Measurements from ENCODE around the gene LPGAT1. TPM values are rescaled to one million over a fixed set of nuclear protein-coding genes. Genes with fewer than 3 reads are reported as not detected.
A peak's percentile ranks its signal among the peaks of the same experiment; 100 is the strongest.

LPGAT1 gene
- total and polyA plus RNA-seq, 2 of the 13 experiments (the other 11 are each of a cell fraction or from before 2014, with no cell fraction given) = 12.1 to 48.3 TPM

DNA sequence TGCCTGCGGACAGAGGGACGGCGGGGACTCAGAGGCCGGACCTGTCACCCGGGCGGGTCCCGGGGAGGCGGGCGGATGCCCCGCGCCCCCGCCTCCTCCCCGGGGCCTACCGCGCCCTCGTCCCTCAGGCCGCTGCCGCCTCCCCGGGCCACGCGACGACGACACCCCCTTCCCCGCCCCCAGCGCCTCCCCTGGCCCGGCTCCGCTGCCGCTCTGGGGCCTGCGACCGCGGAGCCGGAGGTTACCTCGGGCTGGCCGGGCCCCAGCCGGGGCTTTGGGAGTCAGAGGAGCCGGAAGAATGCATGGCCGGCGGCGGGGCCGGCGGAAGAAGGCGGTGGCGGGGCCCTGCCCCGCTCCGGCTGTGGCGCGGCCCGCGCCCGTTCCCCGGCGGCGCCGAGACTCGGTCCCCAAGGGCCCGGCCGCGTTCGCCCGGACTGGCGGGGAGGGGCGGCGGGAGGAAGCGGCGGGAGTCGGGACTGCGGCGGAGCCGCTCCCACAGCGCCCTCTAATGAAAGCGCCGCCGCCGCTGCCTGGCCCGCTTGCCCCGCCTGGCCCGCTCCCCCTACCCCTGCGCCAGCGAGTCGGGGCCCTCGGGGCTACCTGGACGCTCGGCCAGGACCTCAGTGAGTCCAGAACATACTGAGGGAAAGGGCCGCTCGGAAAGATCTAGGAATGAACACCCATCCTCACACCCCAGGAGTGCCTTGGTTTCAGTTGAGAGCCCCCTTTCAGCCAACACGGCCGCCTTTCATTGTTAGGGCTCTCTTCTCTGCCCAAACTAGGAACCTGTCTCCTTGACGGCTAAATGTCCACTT, at the start of gene LPGAT1 (continued):
- no peak for TF ChIP-seq KLF9 (CRISPR knock-in tag; IDR thresholded peaks at IDR 0.05; ENCODE audit: low read depth)
- no peak for TF ChIP-seq TCF12 (IDR thresholded peaks at IDR 0.05)
- no peak for TF ChIP-seq TCF12 (CRISPR knock-in tag; IDR thresholded peaks at IDR 0.05)
- no peak for TF ChIP-seq ZNF549 (CRISPR knock-in tag; IDR thresholded peaks at IDR 0.05)
- TF ChIP-seq KLF6 (CRISPR knock-in tag; IDR thresholded peaks at IDR 0.05) = no peak
- no peak for TF ChIP-seq ZNF567 (CRISPR knock-in tag; IDR thresholded peaks at IDR 0.05; ENCODE audit: borderline replicate concordance)
- TF ChIP-seq, protein P1, sequence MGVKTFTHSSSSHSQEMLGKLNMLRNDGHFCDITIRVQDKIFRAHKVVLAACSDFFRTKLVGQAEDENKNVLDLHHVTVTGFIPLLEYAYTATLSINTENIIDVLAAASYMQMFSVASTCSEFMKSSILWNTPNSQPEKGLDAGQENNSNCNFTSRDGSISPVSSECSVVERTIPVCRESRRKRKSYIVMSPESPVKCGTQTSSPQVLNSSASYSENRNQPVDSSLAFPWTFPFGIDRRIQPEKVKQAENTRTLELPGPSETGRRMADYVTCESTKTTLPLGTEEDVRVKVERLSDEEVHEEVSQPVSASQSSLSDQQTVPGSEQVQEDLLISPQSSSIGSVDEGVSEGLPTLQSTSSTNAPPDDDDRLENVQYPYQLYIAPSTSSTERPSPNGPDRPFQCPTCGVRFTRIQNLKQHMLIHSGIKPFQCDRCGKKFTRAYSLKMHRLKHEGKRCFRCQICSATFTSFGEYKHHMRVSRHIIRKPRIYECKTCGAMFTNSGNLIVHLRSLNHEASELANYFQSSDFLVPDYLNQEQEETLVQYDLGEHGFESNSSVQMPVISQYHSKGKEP (CRISPR knock-in tag; IDR thresholded peaks at IDR 0.05) = no peak
- TF ChIP-seq SP140L (CRISPR knock-in tag; IDR thresholded peaks at IDR 0.05; ENCODE audit: borderline replicate concordance) = no peak
- TF ChIP-seq, protein P2, sequence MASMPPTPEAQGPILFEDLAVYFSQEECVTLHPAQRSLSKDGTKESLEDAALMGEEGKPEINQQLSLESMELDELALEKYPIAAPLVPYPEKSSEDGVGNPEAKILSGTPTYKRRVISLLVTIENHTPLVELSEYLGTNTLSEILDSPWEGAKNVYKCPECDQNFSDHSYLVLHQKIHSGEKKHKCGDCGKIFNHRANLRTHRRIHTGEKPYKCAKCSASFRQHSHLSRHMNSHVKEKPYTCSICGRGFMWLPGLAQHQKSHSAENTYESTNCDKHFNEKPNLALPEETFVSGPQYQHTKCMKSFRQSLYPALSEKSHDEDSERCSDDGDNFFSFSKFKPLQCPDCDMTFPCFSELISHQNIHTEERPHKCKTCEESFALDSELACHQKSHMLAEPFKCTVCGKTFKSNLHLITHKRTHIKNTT (CRISPR knock-in tag; IDR thresholded peaks at IDR 0.05) = no peak
- TF ChIP-seq SP4 (CRISPR knock-in tag; IDR thresholded peaks at IDR 0.05) = 0 out of 2 replicates have a peak, but pooled peaks have one; percentile 19
- no peak for TF ChIP-seq ZNF7 (CRISPR knock-in tag; IDR thresholded peaks at IDR 0.05)
- TF ChIP-seq, protein P3, sequence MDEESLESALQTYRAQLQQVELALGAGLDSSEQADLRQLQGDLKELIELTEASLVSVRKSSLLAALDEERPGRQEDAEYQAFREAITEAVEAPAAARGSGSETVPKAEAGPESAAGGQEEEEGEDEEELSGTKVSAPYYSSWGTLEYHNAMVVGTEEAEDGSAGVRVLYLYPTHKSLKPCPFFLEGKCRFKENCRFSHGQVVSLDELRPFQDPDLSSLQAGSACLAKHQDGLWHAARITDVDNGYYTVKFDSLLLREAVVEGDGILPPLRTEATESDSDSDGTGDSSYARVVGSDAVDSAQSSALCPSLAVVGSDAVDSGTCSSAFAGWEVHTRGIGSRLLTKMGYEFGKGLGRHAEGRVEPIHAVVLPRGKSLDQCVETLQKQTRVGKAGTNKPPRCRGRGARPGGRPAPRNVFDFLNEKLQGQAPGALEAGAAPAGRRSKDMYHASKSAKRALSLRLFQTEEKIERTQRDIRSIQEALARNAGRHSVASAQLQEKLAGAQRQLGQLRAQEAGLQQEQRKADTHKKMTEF (CRISPR knock-in tag; IDR thresholded peaks at IDR 0.05) = peak; percentile 49; the same call in 1 of the 2 replicates
- TF ChIP-seq TBL1XR1 (IDR thresholded peaks at IDR 0.05; ENCODE audit: borderline replicate concordance, low read length, partially characterized antibody) = no peak
- TF ChIP-seq MAZ (IDR thresholded peaks at IDR 0.05; ENCODE audit: borderline replicate concordance, low read depth, low read length) = 0 out of 2 replicates have a peak, but pooled peaks have one; percentile 32
- TF ChIP-seq MAZ (CRISPR knock-in tag; IDR thresholded peaks at IDR 0.05; ENCODE audit: low read depth) = peak; percentile 71
- no peak for TF ChIP-seq MAFG (CRISPR knock-in tag; IDR thresholded peaks at IDR 0.05)
- no peak for TF ChIP-seq ZFAT (CRISPR knock-in tag; conservative IDR thresholded peaks at IDR 0.05)
- TF ChIP-seq CCAR2 (optimal IDR thresholded peaks at IDR 0.05; ENCODE audit: low read depth, low read length) = no peak
- no peak for TF ChIP-seq SCMH1 (CRISPR knock-in tag; IDR thresholded peaks at IDR 0.05; ENCODE audit: borderline replicate concordance)
- TF ChIP-seq, protein P4, sequence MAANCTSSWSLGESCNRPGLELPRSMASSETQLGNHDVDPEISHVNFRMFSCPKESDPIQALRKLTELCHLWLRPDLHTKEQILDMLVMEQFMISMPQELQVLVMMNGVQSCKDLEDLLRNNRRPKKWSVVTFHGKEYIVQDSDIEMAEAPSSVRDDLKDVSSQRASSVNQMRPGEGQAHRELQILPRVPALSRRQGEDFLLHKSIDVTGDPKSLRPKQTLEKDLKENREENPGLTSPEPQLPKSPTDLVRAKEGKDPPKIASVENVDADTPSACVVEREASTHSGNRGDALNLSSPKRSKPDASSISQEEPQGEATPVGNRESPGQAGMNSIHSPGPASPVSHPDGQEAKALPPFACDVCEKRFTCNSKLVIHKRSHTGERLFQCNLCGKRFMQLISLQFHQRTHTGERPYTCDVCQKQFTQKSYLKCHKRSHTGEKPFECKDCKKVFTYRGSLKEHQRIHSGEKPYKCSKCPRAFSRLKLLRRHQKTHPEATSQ (CRISPR knock-in tag; IDR thresholded peaks at IDR 0.05; ENCODE audit: borderline replicate concordance) = no peak
- TF ChIP-seq ZNF124 (CRISPR knock-in tag; IDR thresholded peaks at IDR 0.05) = no peak
- TF ChIP-seq, protein P5, sequence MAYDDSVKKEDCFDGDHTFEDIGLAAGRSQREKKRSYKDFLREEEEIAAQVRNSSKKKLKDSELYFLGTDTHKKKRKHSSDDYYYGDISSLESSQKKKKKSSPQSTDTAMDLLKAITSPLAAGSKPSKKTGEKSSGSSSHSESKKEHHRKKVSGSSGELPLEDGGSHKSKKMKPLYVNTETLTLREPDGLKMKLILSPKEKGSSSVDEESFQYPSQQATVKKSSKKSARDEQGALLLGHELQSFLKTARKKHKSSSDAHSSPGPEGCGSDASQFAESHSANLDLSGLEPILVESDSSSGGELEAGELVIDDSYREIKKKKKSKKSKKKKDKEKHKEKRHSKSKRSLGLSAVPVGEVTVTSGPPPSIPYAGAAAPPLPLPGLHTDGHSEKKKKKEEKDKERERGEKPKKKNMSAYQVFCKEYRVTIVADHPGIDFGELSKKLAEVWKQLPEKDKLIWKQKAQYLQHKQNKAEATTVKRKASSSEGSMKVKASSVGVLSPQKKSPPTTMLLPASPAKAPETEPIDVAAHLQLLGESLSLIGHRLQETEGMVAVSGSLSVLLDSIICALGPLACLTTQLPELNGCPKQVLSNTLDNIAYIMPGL (CRISPR knock-in tag; IDR thresholded peaks at IDR 0.05; ENCODE audit: borderline replicate concordance in 1 of 2, low read depth in 1 of 2) = peak; percentile 94 to 95

Measured in HepG2 (cell line).